ENCODE measurements around the gene ATXN7L2.

The ATXN7L2 gene

DNA sequence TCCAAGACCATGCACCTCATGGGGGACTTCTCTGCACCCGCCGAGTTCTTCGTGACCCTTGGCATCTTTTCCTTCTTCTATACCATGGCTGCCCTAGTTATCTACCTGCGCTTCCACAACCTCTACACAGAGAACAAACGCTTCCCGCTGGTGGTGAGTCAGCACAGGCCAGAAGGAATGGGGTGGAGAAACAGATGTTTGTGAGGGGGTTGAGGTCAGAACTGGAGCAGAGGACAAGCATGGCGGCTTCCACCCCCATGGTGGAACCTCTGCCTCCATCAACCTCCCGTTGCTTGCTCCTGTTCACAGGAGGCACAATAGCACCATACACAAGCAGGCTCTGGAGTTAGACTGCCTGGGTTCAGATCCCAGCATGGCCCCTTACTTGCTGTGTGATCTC, 6.9 kb upstream of the ATXN7L2 start:
- peak; percentile 51 for DNase-seq (ENCODE audit: low read depth)
- TF ChIP-seq, protein P1, sequence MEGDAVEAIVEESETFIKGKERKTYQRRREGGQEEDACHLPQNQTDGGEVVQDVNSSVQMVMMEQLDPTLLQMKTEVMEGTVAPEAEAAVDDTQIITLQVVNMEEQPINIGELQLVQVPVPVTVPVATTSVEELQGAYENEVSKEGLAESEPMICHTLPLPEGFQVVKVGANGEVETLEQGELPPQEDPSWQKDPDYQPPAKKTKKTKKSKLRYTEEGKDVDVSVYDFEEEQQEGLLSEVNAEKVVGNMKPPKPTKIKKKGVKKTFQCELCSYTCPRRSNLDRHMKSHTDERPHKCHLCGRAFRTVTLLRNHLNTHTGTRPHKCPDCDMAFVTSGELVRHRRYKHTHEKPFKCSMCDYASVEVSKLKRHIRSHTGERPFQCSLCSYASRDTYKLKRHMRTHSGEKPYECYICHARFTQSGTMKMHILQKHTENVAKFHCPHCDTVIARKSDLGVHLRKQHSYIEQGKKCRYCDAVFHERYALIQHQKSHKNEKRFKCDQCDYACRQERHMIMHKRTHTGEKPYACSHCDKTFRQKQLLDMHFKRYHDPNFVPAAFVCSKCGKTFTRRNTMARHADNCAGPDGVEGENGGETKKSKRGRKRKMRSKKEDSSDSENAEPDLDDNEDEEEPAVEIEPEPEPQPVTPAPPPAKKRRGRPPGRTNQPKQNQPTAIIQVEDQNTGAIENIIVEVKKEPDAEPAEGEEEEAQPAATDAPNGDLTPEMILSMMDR (conservative IDR thresholded peaks at IDR 0.05; ENCODE audit: control insufficient read depth, insufficient read depth, low read depth, low read length) = no peak
- H3K4me3 ChIP-seq (ENCODE audit: control insufficient read depth, low read depth, low read length) = no peak overlapping the region

DNA sequence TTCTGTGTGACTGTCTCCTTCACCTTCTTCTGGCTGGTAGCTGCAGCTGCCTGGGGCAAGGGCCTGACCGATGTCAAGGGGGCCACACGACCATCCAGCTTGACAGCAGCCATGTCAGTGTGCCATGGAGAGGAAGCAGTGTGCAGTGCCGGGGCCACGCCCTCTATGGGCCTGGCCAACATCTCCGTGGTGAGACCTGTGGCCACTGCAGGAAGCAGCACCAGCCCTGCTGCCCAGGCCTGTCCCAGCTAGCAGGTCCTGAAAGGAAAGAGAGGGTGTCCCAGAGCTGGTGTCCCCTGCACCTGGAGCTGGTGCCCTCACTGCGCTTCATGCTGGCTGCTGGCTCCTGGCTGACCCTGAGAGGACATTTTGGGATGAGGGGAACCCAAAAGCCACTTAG, 5.9 kb upstream of the ATXN7L2 start:
- no peak overlapping the region for H3K4me3 ChIP-seq (ENCODE audit: control insufficient read depth, low read depth, low read length)
- TF ChIP-seq, protein P1 (conservative IDR thresholded peaks at IDR 0.05; ENCODE audit: control insufficient read depth, insufficient read depth, low read depth, low read length) = no peak
- no peak for DNase-seq (ENCODE audit: low read depth)

DNA sequence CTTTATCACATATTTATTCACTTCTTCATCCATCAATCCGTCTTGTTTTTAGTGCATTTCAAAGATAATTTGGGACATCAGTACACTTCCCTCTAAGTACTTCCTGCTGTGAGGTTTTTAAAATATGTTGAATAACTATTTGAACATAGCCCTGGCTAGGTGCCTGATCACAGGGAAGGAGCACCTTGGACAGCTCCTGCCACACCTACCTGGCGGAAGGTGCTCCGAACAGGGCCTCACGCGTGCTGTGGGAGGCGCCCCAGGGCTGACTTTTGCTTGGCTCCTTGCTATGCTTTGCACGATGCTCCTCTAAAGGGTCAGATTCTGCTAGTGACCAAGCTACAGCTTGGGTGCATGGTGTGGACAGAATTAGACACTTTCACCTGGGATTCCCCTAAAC, 4.9 kb upstream of the ATXN7L2 start:
- DNase-seq (ENCODE audit: low read depth) = no peak
- H3K4me3 ChIP-seq (ENCODE audit: control insufficient read depth, low read depth, low read length) = no peak overlapping the region
- TF ChIP-seq, protein P1 (conservative IDR thresholded peaks at IDR 0.05; ENCODE audit: control insufficient read depth, insufficient read depth, low read depth, low read length) = no peak

DNA sequence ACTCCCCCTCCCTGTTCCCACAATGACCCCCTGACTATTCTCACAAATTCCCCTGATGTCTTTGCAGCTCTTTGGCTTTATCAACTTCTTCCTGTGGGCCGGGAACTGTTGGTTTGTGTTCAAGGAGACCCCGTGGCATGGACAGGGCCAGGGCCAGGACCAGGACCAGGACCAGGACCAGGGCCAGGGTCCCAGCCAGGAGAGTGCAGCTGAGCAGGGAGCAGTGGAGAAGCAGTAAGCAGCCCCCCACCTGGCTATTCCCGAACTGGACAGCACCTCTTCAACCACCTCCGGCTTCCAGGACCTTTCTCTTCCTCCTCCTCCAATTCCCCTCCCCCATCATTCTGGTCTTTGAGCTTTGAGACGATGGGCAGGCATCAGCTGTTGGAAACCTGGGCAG, 4.4 kb upstream of the ATXN7L2 start:
- TF ChIP-seq, protein P1 (conservative IDR thresholded peaks at IDR 0.05; ENCODE audit: control insufficient read depth, insufficient read depth, low read depth, low read length) = no peak
- no peak for DNase-seq (ENCODE audit: low read depth)
- no peak overlapping the region for H3K4me3 ChIP-seq (ENCODE audit: control insufficient read depth, low read depth, low read length)

DNA sequence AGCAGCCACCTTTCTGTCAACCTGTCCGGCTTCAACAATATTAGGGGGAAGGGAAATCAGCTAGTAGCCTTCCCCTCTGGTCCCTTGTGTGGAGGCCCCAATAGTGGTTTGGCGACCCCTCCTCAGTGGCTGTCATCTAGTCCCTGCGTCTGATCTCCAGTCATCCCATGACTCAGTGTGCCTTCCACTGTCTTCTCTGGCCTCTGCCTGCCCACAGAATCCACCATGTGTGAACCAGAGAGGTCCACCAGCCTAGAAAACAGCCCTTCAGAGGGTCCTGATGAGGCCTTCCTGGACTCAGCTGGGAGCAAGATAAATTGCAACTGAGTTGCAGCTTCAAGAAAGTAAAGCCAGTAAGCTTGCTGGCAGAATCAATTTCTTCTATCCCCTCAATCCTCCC, 3.8 kb upstream of the ATXN7L2 start:
- TF ChIP-seq, protein P1 (conservative IDR thresholded peaks at IDR 0.05; ENCODE audit: control insufficient read depth, insufficient read depth, low read depth, low read length) = no peak
- DNase-seq (ENCODE audit: low read depth) = no peak
- H3K4me3 ChIP-seq (ENCODE audit: control insufficient read depth, low read depth, low read length) = no peak overlapping the region

DNA sequence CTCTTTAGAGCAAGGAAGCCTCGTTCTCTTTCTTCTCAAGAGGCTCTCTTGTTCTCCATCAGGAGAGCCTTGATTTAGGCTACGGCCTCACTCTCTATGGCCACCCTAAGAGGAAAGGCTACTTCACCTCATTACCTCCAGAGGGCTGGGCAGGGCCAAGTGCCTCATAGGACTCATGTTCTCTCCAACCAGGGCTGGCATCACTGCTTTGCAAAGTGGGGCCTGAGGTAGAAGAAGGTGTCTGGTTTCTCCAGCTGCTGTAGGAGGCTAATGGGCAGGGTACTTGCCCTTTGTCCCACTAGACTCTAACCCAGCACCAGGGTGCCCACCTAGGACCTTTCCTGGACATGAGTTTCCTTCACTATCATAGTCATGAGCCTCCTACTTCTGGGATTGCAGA, 2.1 kb upstream of the ATXN7L2 start:
- TF ChIP-seq, protein P1 (conservative IDR thresholded peaks at IDR 0.05; ENCODE audit: control insufficient read depth, insufficient read depth, low read depth, low read length) = no peak

GRCh38 chr1:109482242-109482641, 1.5 kb upstream of the ATXN7L2 start:
- H3K4me3 ChIP-seq (ENCODE audit: control insufficient read depth, low read depth, low read length) = no peak overlapping the region
- TF ChIP-seq, protein P1 (conservative IDR thresholded peaks at IDR 0.05; ENCODE audit: control insufficient read depth, insufficient read depth, low read depth, low read length) = no peak
- DNase-seq (ENCODE audit: low read depth) = no peak

More for the DNA sequence above, 2.1 kb upstream of the ATXN7L2 start:
- no peak overlapping the region for H3K4me3 ChIP-seq (ENCODE audit: control insufficient read depth, low read depth, low read length)
- no peak for DNase-seq (ENCODE audit: low read depth)

Measured in fibroblast of mammary gland (primary cell).